Breast epithelium (tissue), 3 donors: ENCODE measurements around the gene CXCR5.

Experiments used
- CTCF ChIP-seq, 3 donors: fragments of 450-650 bp; IDR thresholded peaks; one replicate each; pipeline ENCODE4 v1.5.1; 2016 to 2017; ENCODE audit warnings: antibody characterized with exemption in 3 of 3, mild to moderate bottlenecking in 3 of 3, moderate library complexity in 3 of 3
- POLR2A ChIP-seq: fragments of 450-650 bp; IDR thresholded peaks from one replicate; pipeline ENCODE4 v1.6.1; 2016; ENCODE audit warnings: antibody characterized with exemption, mild to moderate bottlenecking, moderate library complexity

- TF ChIP-seq CTCF (IDR thresholded peaks at IDR 0.05) (no peak), POLR2A (no peak)
These were observed 10.0 kb downstream of the CXCR5 start for GRCh38 chr11:118893662-118894061.
